ENCODE measurements around the gene GRB7.

The GRB7 gene

GRCh38 chr17:39751637-39752036, 13.9 kb downstream of the GRB7 start:
- TF ChIP-seq, protein P1, sequence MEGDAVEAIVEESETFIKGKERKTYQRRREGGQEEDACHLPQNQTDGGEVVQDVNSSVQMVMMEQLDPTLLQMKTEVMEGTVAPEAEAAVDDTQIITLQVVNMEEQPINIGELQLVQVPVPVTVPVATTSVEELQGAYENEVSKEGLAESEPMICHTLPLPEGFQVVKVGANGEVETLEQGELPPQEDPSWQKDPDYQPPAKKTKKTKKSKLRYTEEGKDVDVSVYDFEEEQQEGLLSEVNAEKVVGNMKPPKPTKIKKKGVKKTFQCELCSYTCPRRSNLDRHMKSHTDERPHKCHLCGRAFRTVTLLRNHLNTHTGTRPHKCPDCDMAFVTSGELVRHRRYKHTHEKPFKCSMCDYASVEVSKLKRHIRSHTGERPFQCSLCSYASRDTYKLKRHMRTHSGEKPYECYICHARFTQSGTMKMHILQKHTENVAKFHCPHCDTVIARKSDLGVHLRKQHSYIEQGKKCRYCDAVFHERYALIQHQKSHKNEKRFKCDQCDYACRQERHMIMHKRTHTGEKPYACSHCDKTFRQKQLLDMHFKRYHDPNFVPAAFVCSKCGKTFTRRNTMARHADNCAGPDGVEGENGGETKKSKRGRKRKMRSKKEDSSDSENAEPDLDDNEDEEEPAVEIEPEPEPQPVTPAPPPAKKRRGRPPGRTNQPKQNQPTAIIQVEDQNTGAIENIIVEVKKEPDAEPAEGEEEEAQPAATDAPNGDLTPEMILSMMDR (conservative IDR thresholded peaks at IDR 0.05): no peak
- no peak overlapping the region for H3K27ac ChIP-seq

DNA sequence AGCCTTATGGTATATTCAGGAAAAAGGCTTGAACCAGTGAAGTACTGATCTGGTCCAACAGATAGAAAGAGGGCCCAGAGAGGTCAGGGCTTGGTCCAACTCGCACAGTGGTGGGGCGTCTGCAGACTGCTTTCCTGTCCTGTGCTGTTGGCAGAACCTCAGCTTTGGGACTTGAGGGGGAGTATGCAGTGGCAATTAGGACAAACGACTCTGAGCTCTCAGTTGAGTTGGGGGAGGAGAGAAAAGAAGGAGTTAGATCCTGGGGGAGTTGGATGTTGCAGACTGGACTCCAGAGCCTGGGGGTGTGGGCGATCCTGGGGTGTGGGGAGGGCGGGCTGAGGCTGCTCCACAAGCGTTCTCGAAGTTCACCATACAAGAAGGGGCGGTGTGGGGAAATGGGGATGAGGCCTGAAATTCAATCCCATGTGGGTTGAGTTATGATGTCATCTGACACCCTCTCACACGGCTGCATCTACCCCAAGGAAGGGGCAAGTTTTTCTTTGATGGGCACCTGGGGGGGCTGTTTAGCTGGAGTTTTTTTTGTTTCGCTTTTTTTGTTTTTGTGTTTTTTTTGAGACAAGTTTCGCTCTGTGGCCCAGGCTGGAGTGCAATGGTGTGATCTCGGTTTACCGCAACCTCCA, 14.6 kb downstream of the GRB7 start:
- H3K27ac ChIP-seq: no peak overlapping the region
- TF ChIP-seq, protein P1 (conservative IDR thresholded peaks at IDR 0.05): no peak

DNA sequence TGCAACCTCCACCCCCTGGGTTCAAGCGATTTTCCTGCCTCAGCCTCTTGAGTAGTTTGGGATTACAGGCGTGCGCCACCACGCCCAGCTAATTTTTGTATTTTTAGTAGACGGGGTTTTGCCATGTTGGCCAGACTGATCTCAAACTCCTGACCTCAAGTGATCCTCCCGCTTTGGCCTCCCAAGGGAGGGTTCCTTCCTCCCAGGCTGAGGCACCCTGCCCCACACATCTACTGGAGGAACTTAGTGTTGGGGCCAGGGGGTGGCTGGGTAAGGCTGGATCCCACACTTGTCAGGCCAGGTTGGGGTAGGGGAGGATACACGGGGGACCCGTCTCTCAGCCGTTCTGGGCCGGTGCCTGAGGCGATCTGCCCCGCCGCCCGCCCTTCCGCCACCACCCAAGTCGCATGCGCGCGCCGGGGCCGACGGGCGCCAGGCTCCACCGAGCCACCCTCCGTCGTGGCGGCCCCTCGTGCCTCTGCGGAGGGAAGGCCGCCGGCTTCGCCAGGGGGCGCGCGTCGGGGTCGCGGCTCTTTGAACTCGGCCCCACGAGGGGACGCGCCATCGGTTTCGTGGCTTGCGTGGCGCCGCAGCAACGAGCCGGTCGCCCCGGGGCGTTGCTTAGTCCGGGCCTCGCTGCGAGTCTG, 15.9 kb downstream of the GRB7 start:
- H3K27ac ChIP-seq: peak overlapping the region; percentile 94
- TF ChIP-seq, protein P1 (conservative IDR thresholded peaks at IDR 0.05): no peak

DNA sequence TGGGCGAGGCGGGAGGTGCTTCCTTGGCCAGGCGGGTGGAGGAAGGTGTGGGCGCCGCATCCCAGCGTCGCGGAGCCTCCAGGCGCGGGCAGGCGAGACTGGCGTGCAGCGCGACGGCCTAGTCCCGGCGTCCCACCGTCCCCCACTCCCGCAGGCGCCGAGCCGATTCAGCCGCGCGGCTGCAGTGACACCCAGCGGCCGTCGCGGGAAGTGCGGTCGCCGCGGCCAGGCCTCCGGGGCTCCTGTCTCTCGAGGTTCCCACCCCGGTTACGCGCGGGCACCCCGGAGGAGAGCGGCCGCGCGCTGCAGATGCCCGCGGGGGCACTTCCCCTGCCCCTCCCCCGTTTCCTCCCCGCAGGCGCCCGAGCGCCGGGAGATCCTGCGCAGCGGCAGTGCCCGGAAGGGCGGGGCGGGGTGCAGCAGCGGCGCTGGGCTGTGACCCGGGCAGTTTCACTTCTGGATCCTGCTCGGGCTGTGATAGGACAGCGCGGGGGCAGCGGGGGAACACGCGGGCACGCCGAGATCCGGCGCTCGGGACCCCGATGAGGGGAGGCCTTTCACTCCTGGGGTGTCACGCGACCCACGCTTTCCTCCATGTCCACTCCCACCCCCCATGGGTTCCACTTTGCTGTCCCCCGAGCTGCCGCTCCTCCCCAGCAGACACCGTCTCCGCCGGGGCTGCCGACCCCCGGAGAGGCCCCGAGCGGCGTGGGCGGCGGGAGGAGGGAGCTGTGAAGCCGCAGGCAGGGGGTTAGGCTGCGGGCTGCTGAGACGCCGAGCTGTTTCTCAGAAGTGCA, 16.6 kb downstream of the GRB7 start:
- TF ChIP-seq, protein P1 (conservative IDR thresholded peaks at IDR 0.05): peak; percentile 98
- H3K27ac ChIP-seq: peak overlapping the region; percentile 94

GRCh38 chr17:39754958-39755553, 17.3 kb downstream of the GRB7 start:
- TF ChIP-seq, protein P1 (conservative IDR thresholded peaks at IDR 0.05): no peak
- H3K27ac ChIP-seq: peak overlapping the region; percentile 94

- TF ChIP-seq, protein P1 (conservative IDR thresholded peaks at IDR 0.05): no peak
- peak overlapping the region; percentile 94 for H3K27ac ChIP-seq
Measured at GRCh38 chr17:39755554-39756379, 18.0 kb downstream of the GRB7 start.
